GM23338 (cell line): ENCODE measurements around the gene OR8G1. TPM values are rescaled to one million over a fixed set of nuclear protein-coding genes. Genes with fewer than 3 reads are reported as not detected.

Source experiments
- ATAC-seq: fragments of 200-7000 bp; cut with Tn5 transposase; 3 replicates; pipeline ENCODE4 v1.9.1; 2020
- DNase-seq: peaks from one replicate; pipeline ENCODE4 v3.0.0-alpha.2; 2015; ENCODE audit warnings: low spot score
- H2AFZ ChIP-seq: fragments of 200-600 bp; sonication (generic); 2 replicates; pipeline ENCODE4 v1.8.0; 2016; ENCODE audit warnings: antibody characterized with exemption, mild to moderate bottlenecking, moderate library complexity
- H3F3A ChIP-seq: fragments of 200-600 bp; sonication (generic); replicated peaks from 2 replicates; pipeline ENCODE4 v1.8.0; 2017; ENCODE audit warnings: antibody characterized with exemption, mixed run types, low read depth
- H3K27ac ChIP-seq: fragments of 200-600 bp; sonication (generic); 2 replicates; pipeline ENCODE4 v1.6.1; 2016; ENCODE audit warnings: low read depth
- H3K27me3 ChIP-seq: fragments of 200-600 bp; sonication (generic); 2 replicates; pipeline ENCODE4 v1.8.0; 2016; ENCODE audit warnings: mild to moderate bottlenecking, mixed run types, moderate library complexity; ENCODE audit not compliant: insufficient read depth
- H3K36me3 ChIP-seq: fragments of 200-600 bp; sonication (generic); 2 replicates; pipeline ENCODE4 v1.8.0; 2016; ENCODE audit warnings: mild to moderate bottlenecking; ENCODE audit not compliant: insufficient read depth
- H3K4me1 ChIP-seq: fragments of 200-600 bp; sonication (generic); 2 replicates; pipeline ENCODE4 v1.8.0; 2016; ENCODE audit warnings: mild to moderate bottlenecking, moderate library complexity; ENCODE audit not compliant: insufficient read depth
- H3K4me2 ChIP-seq: fragments of 200-600 bp; sonication (generic); 2 replicates; pipeline ENCODE4 v1.7.1; 2017; ENCODE audit warnings: mixed run types
- H3K4me3 ChIP-seq: fragments of 200-600 bp; sonication (generic); 2 replicates; pipeline ENCODE4 v1.6.1; 2016; ENCODE audit warnings: mixed run types
- H3K79me2 ChIP-seq: fragments of 200-600 bp; sonication (generic); replicated peaks from 2 replicates; pipeline ENCODE4 v1.8.0; 2017; ENCODE audit warnings: mild to moderate bottlenecking; ENCODE audit not compliant: insufficient read depth
- H3K9me2 ChIP-seq: fragments of 200-600 bp; sonication (generic); 2 replicates; pipeline ENCODE4 v1.8.0; 2017; ENCODE audit not compliant: insufficient read depth
- H4K20me1 ChIP-seq: fragments of 200-600 bp; sonication (generic); replicated peaks from 2 replicates; pipeline ENCODE4 v1.8.0; 2017; ENCODE audit warnings: mild to moderate bottlenecking; ENCODE audit not compliant: insufficient read depth
- H3K27ac Mint-ChIP-seq: 2 replicates; pipeline ENCODE4 v1.8.0; 2020; ENCODE audit warnings: inconsistent platforms, mild to moderate bottlenecking, moderate library complexity, mixed read lengths
- H3K27me3 Mint-ChIP-seq: 3 replicates; pipeline ENCODE4 v1.8.0; 2022; ENCODE audit warnings: low read depth, mild to moderate bottlenecking, moderate library complexity, mixed read lengths, inconsistent platforms; ENCODE audit not compliant: insufficient read depth, poor library complexity
- H3K36me3 Mint-ChIP-seq: 3 replicates; pipeline ENCODE4 v1.8.0; 2021; ENCODE audit warnings: low read depth, mild to moderate bottlenecking, inconsistent platforms, moderate library complexity, mixed read lengths
- H3K4me1 Mint-ChIP-seq: 3 replicates; pipeline ENCODE4 v1.8.0; 2020; ENCODE audit warnings: mild to moderate bottlenecking, inconsistent platforms, mixed read lengths
- H3K4me3 Mint-ChIP-seq: 3 replicates; pipeline ENCODE4 v1.8.0; 2021; ENCODE audit warnings: moderate library complexity, mild to moderate bottlenecking, inconsistent platforms, mixed read lengths
- H3K9me3 Mint-ChIP-seq: 3 replicates; pipeline ENCODE4 v1.8.0; 2020; ENCODE audit warnings: moderate library complexity, mild to moderate bottlenecking, inconsistent platforms, mixed read lengths
- CREB1 ChIP-seq: fragments of 250-450 bp; sonication (Bioruptor Pico); IDR thresholded peaks from 2 replicates; pipeline ENCODE4 v1.5.0; 2020; ENCODE audit warnings: low read depth, mild to moderate bottlenecking, moderate library complexity
- CTCF ChIP-seq, 2 experiments: fragments of 200-600 bp in 1 of 2; sonication (generic) in 1 of 2; conservative IDR thresholded peaks; 2 replicates each; pipeline versions ENCODE4 v1.5.1 to v1.6.1; 2016 to 2017; ENCODE audit warnings: antibody characterized with exemption in 2 of 2, low read depth in 2 of 2, mild to moderate bottlenecking in 2 of 2, moderate library complexity in 1 of 2
- EZH2 ChIP-seq: fragments of 200-600 bp; sonication (generic); IDR thresholded peaks from one replicate; pipeline ENCODE4 v1.8.0; 2017; ENCODE audit warnings: antibody characterized with exemption, mild to moderate bottlenecking, low read depth; ENCODE audit not compliant: unreplicated experiment
- EZH2phosphoT487 ChIP-seq: fragments of 200-600 bp; sonication (generic); IDR thresholded peaks from one replicate; pipeline ENCODE4 v1.8.1; 2018; ENCODE audit warnings: antibody characterized with exemption; ENCODE audit not compliant: unreplicated experiment
- JUNB ChIP-seq: IDR thresholded peaks from one replicate; pipeline ENCODE4 v1.6.1; 2016; ENCODE audit warnings: antibody characterized with exemption; ENCODE audit not compliant: unreplicated experiment
- POLR2AphosphoS5 ChIP-seq: IDR thresholded peaks from 2 replicates; pipeline ENCODE4 v1.6.1; 2016; ENCODE audit warnings: antibody characterized with exemption, low read depth
- STAT1 ChIP-seq: IDR thresholded peaks from one replicate; pipeline ENCODE4 v1.6.1; 2016; ENCODE audit warnings: antibody characterized with exemption; ENCODE audit not compliant: unreplicated experiment
- ZNF331 ChIP-seq: fragments of 250-450 bp; sonication (Bioruptor Pico); IDR thresholded peaks from 2 replicates; pipeline ENCODE4 v1.5.0; 2020; ENCODE audit warnings: low read depth, mild to moderate bottlenecking, moderate library complexity
- polyA plus RNA-seq: library from polyadenylated mRNA; unstranded; fragments of >200 nt; fragmentation: Nextera tagmentation; extraction: Ambion mirVana; gene quantifications from 2 replicates; pipeline ENCODE4 v1.2.1, GENCODE V29; 2016
- total RNA-seq: library from RNA; depleted of rRNA; stranded (reverse); fragments of >200 nt; shearing (Covaris generic); gene quantifications from 2 replicates; pipeline ENCODE4 v1.2.3, GENCODE V29; 2014; rRNA removed
- TF ChIP-seq, protein P1 (sequence below): fragments of 250-450 bp; sonication (Bioruptor Pico); IDR thresholded peaks from 2 replicates; pipeline ENCODE4 v1.5.0; 2020; ENCODE audit warnings: mild to moderate bottlenecking, moderate library complexity

OR8G1 gene
- total and polyA plus RNA-seq, 2 experiments from 2014 or later, result not detected

DNA sequence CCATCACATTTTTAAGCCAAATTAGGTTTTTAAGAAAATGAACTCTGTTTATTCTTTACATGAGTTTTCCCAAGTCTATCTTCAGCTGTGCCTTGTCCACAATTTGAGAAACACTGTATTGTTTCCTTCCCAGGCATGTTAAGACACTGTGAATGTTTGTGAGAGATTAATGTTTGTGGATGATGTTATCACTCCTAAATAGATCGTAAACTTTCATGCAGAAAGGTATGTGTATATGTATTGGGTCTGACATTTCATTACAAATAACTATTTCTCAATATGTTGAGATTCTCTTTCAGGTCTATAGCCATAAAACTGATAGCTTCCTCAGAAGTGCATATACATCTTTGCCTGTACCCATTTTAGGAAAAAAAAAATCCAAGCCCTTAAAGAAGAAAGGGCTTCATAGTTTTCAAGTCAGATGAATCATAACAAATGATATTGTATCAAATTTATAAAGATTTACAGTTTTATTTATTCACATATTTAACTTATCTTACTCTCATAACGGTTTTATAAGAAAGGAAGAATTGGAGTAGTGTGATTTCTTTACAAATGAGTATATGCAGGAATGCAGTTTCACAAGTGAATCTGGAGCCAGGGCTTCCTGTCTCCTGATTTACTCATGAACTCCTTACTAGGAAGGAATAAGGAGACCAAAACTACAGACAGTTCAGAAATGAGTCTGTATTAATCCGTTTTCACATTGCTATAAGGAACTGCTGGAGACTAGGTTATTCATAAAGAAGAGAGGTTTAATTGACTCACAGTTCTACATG, 61.6 kb downstream of the OR8G1 start:
- H3K36me3 ChIP-seq, result no peaks in the 10 kb centered on the region
- no peaks in the 10 kb centered on the region for H3K9me3 Mint-ChIP-seq
- no peaks in the 10 kb centered on the region for H3K27me3 ChIP-seq
- peak overlapping the region; percentile 14 for H3K27ac Mint-ChIP-seq
- no peaks in the 10 kb centered on the region for H3F3A ChIP-seq
- no peaks in the 10 kb centered on the region for H3K27me3 Mint-ChIP-seq
- no peaks in the 10 kb centered on the region for H3K36me3 Mint-ChIP-seq
- 0 out of 2 replicates have a peak overlapping the region, but pooled peaks have one; percentile 8 for H3K4me3 ChIP-seq
- TF ChIP-seq POLR2AphosphoS5, result no peak
- TF ChIP-seq CTCF (conservative IDR thresholded peaks at IDR 0.05; ENCODE audit: low read depth in 2 of 2), result no peak
- TF ChIP-seq EZH2, result no peak
- TF ChIP-seq, protein P1, sequence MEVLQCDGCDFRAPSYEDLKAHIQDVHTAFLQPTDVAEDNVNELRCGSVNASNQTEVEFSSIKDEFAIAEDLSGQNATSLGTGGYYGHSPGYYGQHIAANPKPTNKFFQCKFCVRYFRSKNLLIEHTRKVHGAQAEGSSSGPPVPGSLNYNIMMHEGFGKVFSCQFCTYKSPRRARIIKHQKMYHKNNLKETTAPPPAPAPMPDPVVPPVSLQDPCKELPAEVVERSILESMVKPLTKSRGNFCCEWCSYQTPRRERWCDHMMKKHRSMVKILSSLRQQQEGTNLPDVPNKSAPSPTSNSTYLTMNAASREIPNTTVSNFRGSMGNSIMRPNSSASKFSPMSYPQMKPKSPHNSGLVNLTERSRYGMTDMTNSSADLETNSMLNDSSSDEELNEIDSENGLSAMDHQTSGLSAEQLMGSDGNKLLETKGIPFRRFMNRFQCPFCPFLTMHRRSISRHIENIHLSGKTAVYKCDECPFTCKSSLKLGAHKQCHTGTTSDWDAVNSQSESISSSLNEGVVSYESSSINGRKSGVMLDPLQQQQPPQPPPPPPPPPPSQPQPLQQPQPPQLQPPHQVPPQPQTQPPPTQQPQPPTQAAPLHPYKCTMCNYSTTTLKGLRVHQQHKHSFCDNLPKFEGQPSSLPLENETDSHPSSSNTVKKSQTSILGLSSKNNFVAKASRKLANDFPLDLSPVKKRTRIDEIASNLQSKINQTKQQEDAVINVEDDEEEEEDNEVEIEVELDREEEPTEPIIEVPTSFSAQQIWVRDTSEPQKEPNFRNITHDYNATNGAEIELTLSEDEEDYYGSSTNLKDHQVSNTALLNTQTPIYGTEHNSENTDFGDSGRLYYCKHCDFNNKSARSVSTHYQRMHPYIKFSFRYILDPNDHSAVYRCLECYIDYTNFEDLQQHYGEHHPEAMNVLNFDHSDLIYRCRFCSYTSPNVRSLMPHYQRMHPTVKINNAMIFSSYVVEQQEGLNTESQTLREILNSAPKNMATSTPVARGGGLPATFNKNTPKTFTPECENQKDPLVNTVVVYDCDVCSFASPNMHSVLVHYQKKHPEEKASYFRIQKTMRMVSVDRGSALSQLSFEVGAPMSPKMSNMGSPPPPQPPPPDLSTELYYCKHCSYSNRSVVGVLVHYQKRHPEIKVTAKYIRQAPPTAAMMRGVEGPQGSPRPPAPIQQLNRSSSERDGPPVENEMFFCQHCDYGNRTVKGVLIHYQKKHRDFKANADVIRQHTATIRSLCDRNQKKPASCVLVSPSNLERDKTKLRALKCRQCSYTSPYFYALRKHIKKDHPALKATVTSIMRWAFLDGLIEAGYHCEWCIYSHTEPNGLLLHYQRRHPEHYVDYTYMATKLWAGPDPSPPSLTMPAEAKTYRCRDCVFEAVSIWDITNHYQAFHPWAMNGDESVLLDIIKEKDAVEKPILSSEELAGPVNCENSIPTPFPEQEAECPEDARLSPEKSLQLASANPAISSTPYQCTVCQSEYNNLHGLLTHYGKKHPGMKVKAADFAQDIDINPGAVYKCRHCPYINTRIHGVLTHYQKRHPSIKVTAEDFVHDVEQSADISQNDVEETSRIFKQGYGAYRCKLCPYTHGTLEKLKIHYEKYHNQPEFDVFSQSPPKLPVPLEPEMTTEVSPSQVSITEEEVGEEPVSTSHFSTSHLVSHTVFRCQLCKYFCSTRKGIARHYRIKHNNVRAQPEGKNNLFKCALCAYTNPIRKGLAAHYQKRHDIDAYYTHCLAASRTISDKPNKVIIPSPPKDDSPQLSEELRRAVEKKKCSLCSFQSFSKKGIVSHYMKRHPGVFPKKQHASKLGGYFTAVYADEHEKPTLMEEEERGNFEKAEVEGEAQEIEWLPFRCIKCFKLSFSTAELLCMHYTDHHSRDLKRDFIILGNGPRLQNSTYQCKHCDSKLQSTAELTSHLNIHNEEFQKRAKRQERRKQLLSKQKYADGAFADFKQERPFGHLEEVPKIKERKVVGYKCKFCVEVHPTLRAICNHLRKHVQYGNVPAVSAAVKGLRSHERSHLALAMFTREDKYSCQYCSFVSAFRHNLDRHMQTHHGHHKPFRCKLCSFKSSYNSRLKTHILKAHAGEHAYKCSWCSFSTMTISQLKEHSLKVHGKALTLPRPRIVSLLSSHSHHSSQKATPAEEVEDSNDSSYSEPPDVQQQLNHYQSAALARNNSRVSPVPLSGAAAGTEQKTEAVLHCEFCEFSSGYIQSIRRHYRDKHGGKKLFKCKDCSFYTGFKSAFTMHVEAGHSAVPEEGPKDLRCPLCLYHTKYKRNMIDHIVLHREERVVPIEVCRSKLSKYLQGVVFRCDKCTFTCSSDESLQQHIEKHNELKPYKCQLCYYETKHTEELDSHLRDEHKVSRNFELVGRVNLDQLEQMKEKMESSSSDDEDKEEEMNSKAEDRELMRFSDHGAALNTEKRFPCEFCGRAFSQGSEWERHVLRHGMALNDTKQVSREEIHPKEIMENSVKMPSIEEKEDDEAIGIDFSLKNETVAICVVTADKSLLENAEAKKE (CRISPR knock-in tag), result no peak
- TF ChIP-seq ZNF331, result no peak
- TF ChIP-seq JUNB, result no peak
- no peak for TF ChIP-seq STAT1
- no peak for TF ChIP-seq EZH2phosphoT487
- no peak for TF ChIP-seq CREB1 (CRISPR knock-in tag)
- no peak overlapping the region for H3K4me3 Mint-ChIP-seq
- no peak overlapping the region for H3K27ac ChIP-seq
- H3K79me2 ChIP-seq, result no peaks in the 10 kb centered on the region
- H3K4me1 ChIP-seq, result peaks cover 27% of the 10 kb centered on the region
- H3K4me2 ChIP-seq, result peak overlapping the region; percentile 67
- no peaks in the 10 kb centered on the region for H4K20me1 ChIP-seq
- H3K9me2 ChIP-seq, result no peaks in the 10 kb centered on the region
- peak; percentile 41; the same call in 2 of the 3 replicates for ATAC-seq
- peak; percentile 47 for DNase-seq
- peaks cover 20% of the 10 kb centered on the region for H3K4me1 Mint-ChIP-seq
- no peak overlapping the region for H2AFZ ChIP-seq

Other genes with a start within 250 kb of the OR8G1 start
- gene OR10G6, start 245.9 kb upstream of the OR8G1 start, total RNA-seq, result not detected in 2 replicates
- gene OR10G6, start 245.9 kb upstream of the OR8G1 start, polyA plus RNA-seq, result not detected in 2 replicates
- not detected in 2 replicates for gene OR10G4, start 228.1 kb upstream of the OR8G1 start, total RNA-seq
- gene OR10G4, start 228.1 kb upstream of the OR8G1 start, polyA plus RNA-seq, result not detected in 2 replicates
- gene OR10G9, start 218.1 kb upstream of the OR8G1 start, total RNA-seq, result not detected in 2 replicates
- gene OR10G9, start 218.1 kb upstream of the OR8G1 start, polyA plus RNA-seq, result not detected in 2 replicates
- not detected in 2 replicates for gene OR10G8, start 214.3 kb upstream of the OR8G1 start, total RNA-seq
- gene OR10G8, start 214.3 kb upstream of the OR8G1 start, polyA plus RNA-seq, result not detected in 2 replicates
- gene OR10G7, start 199.8 kb upstream of the OR8G1 start, total RNA-seq, result not detected in 2 replicates
- gene OR10G7, start 199.8 kb upstream of the OR8G1 start, polyA plus RNA-seq, result not detected in 2 replicates
- gene VWA5A, start 125.6 kb upstream of the OR8G1 start, total RNA-seq, result 13.5 and 15.2 TPM in 2 replicates
- 10.0 and 10.4 TPM in 2 replicates for gene VWA5A, start 125.6 kb upstream of the OR8G1 start, polyA plus RNA-seq
- gene OR10D3, start 57.8 kb upstream of the OR8G1 start, total RNA-seq, result not detected in 2 replicates
- not detected in 2 replicates for gene OR10D3, start 57.8 kb upstream of the OR8G1 start, polyA plus RNA-seq
- gene OR8G5, start 15.3 kb downstream of the OR8G1 start, total RNA-seq, result not detected in 2 replicates
- not detected in 2 replicates for gene OR8G5, start 15.3 kb downstream of the OR8G1 start, polyA plus RNA-seq
- gene OR8D1, start 72.9 kb downstream of the OR8G1 start, total RNA-seq, result not detected in 2 replicates
- not detected in 2 replicates for gene OR8D1, start 72.9 kb downstream of the OR8G1 start, polyA plus RNA-seq
- not detected in 2 replicates for gene OR8D2, start 79.1 kb downstream of the OR8G1 start, total RNA-seq
- gene OR8D2, start 79.1 kb downstream of the OR8G1 start, polyA plus RNA-seq, result not detected in 2 replicates
- gene OR8B2, start 143.4 kb downstream of the OR8G1 start, total RNA-seq, result not detected in 2 replicates
- not detected in 2 replicates for gene OR8B2, start 143.4 kb downstream of the OR8G1 start, polyA plus RNA-seq
- gene OR8B3, start 157.9 kb downstream of the OR8G1 start, total RNA-seq, result not detected in 2 replicates
- not detected in 2 replicates for gene OR8B3, start 157.9 kb downstream of the OR8G1 start, polyA plus RNA-seq
- gene OR8B4, start 183.8 kb downstream of the OR8G1 start, total RNA-seq, result not detected in 2 replicates
- gene OR8B4, start 183.8 kb downstream of the OR8G1 start, polyA plus RNA-seq, result not detected in 2 replicates
- gene OR8B8, start 204.6 kb downstream of the OR8G1 start, total RNA-seq, result not detected in 2 replicates
- gene OR8B8, start 204.6 kb downstream of the OR8G1 start, polyA plus RNA-seq, result not detected in 2 replicates